Measurements from ENCODE around the gene MCTP1.
"Not testable (repeated sequence)": the region's sequence is repeated elsewhere in the genome, so short reads cannot be mapped to it uniquely, and the experiment has no call there.

Gene MCTP1

DNA sequence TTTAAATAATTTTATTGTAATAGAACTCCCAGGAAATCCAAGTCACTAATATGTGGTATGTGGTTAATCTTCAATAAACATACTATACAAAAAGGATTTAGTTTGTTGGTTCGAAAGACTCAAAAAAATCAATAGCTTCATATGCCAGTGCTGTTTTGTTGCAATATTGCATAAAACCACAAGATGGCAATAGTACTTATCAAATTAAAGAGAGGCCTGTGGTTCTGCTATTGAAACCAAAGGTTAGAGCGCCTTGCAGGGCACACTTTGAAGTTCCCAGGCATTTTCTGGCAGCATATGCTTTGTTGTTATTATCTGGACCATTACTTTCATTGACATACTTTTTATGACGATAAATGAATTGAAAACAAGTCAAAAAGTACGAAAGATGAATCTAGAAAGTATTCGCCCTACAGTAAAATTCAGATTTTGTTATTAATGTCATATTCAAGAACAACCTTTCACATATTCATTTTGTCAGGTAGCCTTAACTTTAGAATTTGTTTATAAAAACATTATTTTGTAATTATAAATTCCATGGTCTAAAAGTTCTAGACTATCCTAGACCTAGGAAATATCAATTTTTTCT is 316.3 kb downstream of the MCTP1 start:
- DNase-seq = peak; percentile 4
- ATAC-seq (replicated peaks) = peak; percentile 82 to 83
- Mint-ChIP-seq H3K4me1 (no peaks in the 10 kb centered on the region), H3K36me3 (peaks cover 0 to 2% of the 10 kb centered on the region in 2 donors), H3K27me3 (no peaks in the 10 kb centered on the region), H3K4me3 (no peak overlapping the region), H3K9me3 (peaks cover 2 to 4% of the 10 kb centered on the region in 2 donors), H3K27ac (no peak overlapping the region)

DNA sequence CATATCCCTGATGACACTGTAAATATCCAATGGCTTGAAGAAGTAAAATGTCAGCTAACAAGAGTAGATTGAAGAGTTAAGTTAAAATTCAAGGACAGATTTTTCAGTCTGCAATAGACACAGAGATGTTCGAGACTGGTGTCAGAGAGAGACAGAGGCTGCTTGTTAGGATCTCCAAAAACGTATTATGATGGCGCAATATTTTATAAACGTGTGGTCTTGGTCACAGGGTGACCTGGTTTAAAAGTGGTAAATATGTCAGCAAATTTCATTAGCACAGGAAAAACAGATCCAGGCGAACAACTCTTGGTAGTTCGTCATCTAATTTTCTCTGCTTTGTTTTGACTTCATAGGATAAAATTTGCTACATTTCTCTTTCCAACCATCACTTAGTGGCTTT is 317.4 kb downstream of the MCTP1 start:
- H3K27me3 Mint-ChIP-seq = no peaks in the 10 kb centered on the region
- no peak overlapping the region for H3K27ac Mint-ChIP-seq
- peaks cover 2 to 4% of the 10 kb centered on the region in 2 donors for H3K9me3 Mint-ChIP-seq
- H3K4me1 Mint-ChIP-seq = no peaks in the 10 kb centered on the region
- H3K36me3 Mint-ChIP-seq = peaks cover 0 to 2% of the 10 kb centered on the region in 2 donors
- no peak overlapping the region for H3K4me3 Mint-ChIP-seq
- DNase-seq = no peak
- no peak for ATAC-seq (replicated peaks)

DNA sequence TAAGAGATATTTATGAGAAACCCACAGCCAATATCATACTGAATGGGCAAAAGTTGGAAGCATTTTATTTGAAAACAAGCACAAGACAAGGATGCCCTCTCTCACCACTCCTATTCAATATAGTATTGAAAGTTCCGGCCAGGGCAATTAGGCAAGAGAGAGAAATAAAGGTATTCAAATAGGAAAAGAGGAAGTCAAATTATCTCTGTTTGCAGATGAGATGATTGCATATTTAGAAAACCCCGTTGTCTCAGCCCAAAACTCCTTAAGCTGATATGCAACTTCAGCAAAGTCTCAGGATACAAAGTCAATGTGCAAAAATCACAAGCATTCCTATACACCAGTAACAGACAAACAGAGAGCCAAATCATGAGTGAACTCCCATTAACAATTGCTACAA is 325.6 kb downstream of the MCTP1 start:
- DNase-seq, H3K36me3 Mint-ChIP-seq: not testable (repeated sequence)

DNA sequence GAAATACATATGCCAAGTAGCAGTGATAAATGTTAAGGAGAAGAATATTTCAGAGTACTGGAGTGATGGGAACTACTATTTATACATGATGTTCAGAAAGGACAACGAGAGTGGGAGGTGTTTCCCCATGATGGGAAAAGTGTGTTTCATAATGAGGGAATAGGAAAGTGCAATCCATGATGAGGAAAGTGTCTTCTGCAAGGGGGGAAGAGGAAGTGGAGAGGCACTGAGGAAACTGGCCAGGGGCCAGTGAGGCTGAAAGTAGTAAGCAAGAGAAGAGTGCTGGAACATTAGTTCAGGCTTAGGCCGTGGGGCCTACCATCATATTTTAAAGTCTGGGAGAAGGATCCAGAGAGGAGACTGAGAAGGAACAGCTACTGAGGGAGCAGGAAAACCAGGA is 339.2 kb downstream of the MCTP1 start:
- Mint-ChIP-seq H3K36me3 (no peaks in the 10 kb centered on the region), H3K4me3 (no peak overlapping the region)
- no peak for ATAC-seq (replicated peaks)

More for the DNA sequence above, 325.6 kb downstream of the MCTP1 start:
- H3K27me3 Mint-ChIP-seq; H3K4me1 Mint-ChIP-seq; H3K4me3 Mint-ChIP-seq; H3K27ac Mint-ChIP-seq; ATAC-seq (replicated peaks): not testable (repeated sequence)
- H3K9me3 Mint-ChIP-seq = peaks cover 18 to 22% of the 10 kb centered on the region in 2 donors

DNA sequence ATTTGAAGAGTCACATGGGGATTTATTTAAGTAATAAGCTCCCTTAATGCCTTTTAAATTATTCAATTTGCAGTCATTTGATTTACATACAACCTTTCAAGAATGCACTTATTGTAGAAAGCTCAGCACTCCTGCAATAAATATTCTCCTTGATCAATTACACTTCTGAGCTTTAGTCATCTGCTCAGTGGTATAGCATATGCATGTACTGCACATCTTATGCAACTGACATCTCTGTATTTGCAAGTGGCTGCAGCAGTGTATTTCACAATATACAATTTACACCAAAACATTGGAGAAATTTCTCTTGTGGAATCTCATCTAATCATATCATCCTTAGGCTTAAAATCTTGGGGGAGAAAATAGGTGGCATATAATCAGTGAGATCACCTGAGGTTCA is 340.7 kb downstream of the MCTP1 start:
- Mint-ChIP-seq H3K27ac (no peak overlapping the region), H3K4me3 (no peak overlapping the region), H3K4me1 (no peaks in the 10 kb centered on the region), H3K36me3 (no peaks in the 10 kb centered on the region), H3K27me3 (no peaks in the 10 kb centered on the region), H3K9me3 (no peaks in the 10 kb centered on the region)
- no peak for DNase-seq
- no peak for ATAC-seq (replicated peaks)

More for the DNA sequence above, 339.2 kb downstream of the MCTP1 start:
- Mint-ChIP-seq H3K9me3 (no peaks in the 10 kb centered on the region), H3K27ac (no peak overlapping the region), H3K27me3 (no peaks in the 10 kb centered on the region), H3K4me1 (no peaks in the 10 kb centered on the region)
- DNase-seq = no peak

DNA sequence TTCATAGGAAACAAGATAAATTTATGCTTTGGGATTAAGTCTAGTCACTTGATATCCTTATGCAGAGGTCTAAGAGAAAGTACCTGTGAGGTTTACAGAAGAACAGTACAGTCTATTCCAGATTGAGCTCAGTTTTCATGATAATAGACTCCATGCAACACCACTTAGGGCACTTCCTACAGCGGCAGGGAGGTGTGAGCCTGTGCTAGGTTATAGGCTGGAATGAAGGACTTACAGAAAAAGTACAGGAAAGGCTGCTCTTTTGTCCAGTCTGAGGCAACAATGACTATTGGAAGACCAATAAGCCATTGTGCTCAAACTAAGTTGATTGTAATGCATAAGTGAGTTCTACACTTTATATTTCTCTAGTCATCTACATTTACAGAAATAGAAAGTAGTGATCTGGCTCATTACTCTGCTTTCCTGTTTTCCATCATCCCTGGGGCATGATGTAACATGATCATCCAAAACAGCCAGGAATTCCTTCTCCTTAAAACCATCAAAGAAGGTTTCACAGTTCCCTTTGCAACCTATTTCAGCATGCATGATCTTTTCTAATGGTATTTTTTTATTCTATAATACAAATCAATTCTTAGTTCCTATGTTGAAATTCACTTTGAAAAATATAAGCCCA is 343.7 kb downstream of the MCTP1 start:
- Mint-ChIP-seq H3K4me1 (no peaks in the 10 kb centered on the region), H3K27me3 (no peaks in the 10 kb centered on the region), H3K36me3 (no peaks in the 10 kb centered on the region), H3K9me3 (no peaks in the 10 kb centered on the region), H3K27ac (no peak overlapping the region), H3K4me3 (no peak overlapping the region)
- no peak for ATAC-seq (replicated peaks)
- DNase-seq = no peak

DNA sequence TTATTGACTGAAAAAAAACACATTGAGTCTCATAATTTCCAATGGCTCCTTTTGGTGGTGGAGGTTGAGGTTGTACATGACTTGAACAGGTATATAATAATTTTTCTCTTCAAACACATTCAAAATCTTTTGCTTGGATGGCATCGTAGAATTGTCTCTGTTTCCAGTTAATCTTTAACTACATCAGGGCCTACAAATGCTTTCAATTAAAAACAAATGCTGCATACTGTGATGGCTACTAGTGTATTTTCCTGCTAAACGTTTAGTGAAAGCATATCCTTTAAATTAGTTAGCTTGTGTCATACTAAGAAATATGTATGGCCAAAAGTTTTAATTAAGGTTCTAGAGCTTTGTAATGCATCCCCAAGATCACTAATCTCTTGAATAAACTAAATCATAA is 352.6 kb downstream of the MCTP1 start:
- Mint-ChIP-seq H3K4me3 (no peak overlapping the region), H3K9me3 (no peaks in the 10 kb centered on the region), H3K4me1 (no peaks in the 10 kb centered on the region), H3K27me3 (no peaks in the 10 kb centered on the region), H3K27ac (no peak overlapping the region), H3K36me3 (no peaks in the 10 kb centered on the region)
- no peak for ATAC-seq (replicated peaks)
- no peak for DNase-seq

- DNase-seq (no peak), ATAC-seq (replicated peaks) (no peak)
- no peaks in the 10 kb centered on the region for H3K9me3 Mint-ChIP-seq
- no peak overlapping the region for H3K27ac Mint-ChIP-seq
- no peaks in the 10 kb centered on the region for H3K36me3 Mint-ChIP-seq
- H3K4me3 Mint-ChIP-seq = no peak overlapping the region
- no peaks in the 10 kb centered on the region for H3K27me3 Mint-ChIP-seq
- H3K4me1 Mint-ChIP-seq = no peaks in the 10 kb centered on the region
These were observed 356.0 kb downstream of the MCTP1 start for GRCh38 chr5:94928891-94929290.

DNA sequence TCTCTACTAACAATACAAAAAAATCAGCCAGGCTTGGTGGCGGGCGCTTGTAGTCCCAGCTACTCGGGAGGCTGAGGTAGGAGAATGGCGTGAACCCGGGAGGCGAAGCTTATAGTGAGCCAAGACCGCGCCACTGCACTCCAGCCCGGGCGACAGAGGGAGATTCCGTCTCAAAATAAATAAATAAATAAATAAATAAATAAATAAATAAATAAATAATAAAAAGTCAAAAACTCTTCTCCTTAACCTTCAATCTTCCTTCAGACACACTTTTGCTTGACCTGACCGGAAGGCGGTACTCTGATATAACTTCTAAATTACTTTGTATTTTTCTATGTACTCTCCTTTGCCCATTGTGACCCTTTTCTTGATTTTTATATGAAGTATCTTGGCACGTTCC is 364.3 kb downstream of the MCTP1 start:
- no peaks in the 10 kb centered on the region for H3K36me3 Mint-ChIP-seq
- H3K27ac Mint-ChIP-seq = no peak overlapping the region
- DNase-seq = no peak
- no peak for ATAC-seq (replicated peaks)
- no peak overlapping the region for H3K4me3 Mint-ChIP-seq
- H3K27me3 Mint-ChIP-seq = no peaks in the 10 kb centered on the region
- no peaks in the 10 kb centered on the region for H3K9me3 Mint-ChIP-seq
- no peaks in the 10 kb centered on the region for H3K4me1 Mint-ChIP-seq

DNA sequence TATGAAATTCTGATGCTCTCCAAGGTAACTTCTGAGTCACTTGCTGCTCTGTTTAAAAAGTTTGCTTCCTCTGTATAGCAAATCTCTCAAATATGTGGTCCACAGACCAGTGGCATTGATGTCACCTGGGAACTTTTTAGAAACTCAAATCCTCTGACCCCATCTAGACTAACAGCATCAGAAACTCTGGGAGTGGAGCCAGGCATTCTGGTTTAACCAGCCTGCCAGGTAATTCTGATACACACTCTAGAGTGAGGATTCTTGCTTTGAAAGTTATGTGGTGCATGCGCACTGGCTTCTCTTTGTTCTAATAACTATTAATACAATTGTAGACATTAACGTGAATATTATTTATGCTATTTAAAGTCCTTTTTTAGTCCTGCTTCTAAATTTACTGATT is 368.3 kb downstream of the MCTP1 start:
- H3K36me3 Mint-ChIP-seq = no peaks in the 10 kb centered on the region
- no peaks in the 10 kb centered on the region for H3K27me3 Mint-ChIP-seq

DNA sequence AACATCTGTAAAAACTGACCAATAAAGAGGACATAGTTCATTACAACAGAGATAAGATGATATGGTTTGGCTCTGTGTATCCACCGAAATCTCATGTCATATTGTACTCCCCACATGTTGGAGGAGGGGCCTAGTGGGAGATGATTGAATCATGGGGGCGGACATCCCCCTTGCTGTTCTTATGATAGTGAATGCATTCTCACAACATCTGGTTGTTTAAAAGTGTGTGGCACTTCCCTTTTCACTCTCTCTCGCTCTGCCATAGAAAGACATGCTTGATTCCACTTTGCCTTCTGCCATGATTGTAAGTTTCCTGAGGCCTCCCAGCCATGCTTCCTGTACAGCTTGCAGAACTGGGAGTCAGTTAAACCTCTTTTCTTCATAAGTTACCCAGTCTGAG is 373.6 kb downstream of the MCTP1 start:
- no peak overlapping the region for H3K27ac Mint-ChIP-seq
- no peak for ATAC-seq (replicated peaks)
- DNase-seq = no peak
- H3K36me3 Mint-ChIP-seq = no peaks in the 10 kb centered on the region
- no peaks in the 10 kb centered on the region for H3K27me3 Mint-ChIP-seq
- H3K4me3 Mint-ChIP-seq = no peak overlapping the region
- H3K9me3 Mint-ChIP-seq = no peaks in the 10 kb centered on the region
- no peaks in the 10 kb centered on the region for H3K4me1 Mint-ChIP-seq

More for the DNA sequence above, 368.3 kb downstream of the MCTP1 start:
- Mint-ChIP-seq H3K4me1 (no peaks in the 10 kb centered on the region), H3K27ac (no peak overlapping the region), H3K9me3 (no peaks in the 10 kb centered on the region), H3K4me3 (no peak overlapping the region)
- DNase-seq (no peak), ATAC-seq (replicated peaks) (no peak)

DNA sequence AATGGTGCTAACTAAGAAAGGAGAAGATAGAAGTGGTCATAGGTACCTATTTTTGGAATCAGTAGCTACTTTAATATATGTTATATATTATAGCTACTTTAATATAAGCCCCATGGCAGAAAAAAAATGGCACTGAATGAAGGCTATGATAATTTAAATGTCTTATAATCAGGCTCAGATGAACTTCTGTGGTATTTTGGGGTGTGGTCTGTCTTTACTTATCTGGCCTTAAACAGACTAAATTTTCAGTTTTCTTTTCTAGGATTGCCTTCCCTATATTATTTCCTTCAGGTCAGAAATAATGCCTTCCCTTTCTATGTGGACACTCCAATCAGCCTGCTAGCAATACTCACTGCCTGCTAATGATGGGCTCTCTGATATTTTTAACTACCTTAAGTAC is 374.2 kb downstream of the MCTP1 start:
- Mint-ChIP-seq H3K27me3 (no peaks in the 10 kb centered on the region), H3K27ac (no peak overlapping the region), H3K4me3 (no peak overlapping the region), H3K36me3 (no peaks in the 10 kb centered on the region), H3K4me1 (no peaks in the 10 kb centered on the region), H3K9me3 (no peaks in the 10 kb centered on the region)
- ATAC-seq (replicated peaks) (no peak), DNase-seq (no peak)

GRCh38 chr5:94908889-94909480 is 375.9 kb downstream of the MCTP1 start:
- ATAC-seq (replicated peaks) = peak in 1 of 2 donors; percentile 52

GRCh38 chr5:94906750-94907149 is 378.1 kb downstream of the MCTP1 start:
- Mint-ChIP-seq H3K4me3 (no peak overlapping the region), H3K27me3 (no peaks in the 10 kb centered on the region), H3K36me3 (no peaks in the 10 kb centered on the region), H3K9me3 (no peaks in the 10 kb centered on the region), H3K27ac (no peak overlapping the region), H3K4me1 (no peaks in the 10 kb centered on the region)
- ATAC-seq (replicated peaks) = no peak
- DNase-seq = no peak

More at GRCh38 chr5:94908889-94909480, 375.9 kb downstream of the MCTP1 start:
- H3K27ac Mint-ChIP-seq = no peak overlapping the region
- DNase-seq = no peak
- H3K27me3 Mint-ChIP-seq = no peaks in the 10 kb centered on the region
- no peaks in the 10 kb centered on the region for H3K36me3 Mint-ChIP-seq
- no peaks in the 10 kb centered on the region for H3K4me1 Mint-ChIP-seq
- no peak overlapping the region for H3K4me3 Mint-ChIP-seq
- H3K9me3 Mint-ChIP-seq = no peaks in the 10 kb centered on the region

DNA sequence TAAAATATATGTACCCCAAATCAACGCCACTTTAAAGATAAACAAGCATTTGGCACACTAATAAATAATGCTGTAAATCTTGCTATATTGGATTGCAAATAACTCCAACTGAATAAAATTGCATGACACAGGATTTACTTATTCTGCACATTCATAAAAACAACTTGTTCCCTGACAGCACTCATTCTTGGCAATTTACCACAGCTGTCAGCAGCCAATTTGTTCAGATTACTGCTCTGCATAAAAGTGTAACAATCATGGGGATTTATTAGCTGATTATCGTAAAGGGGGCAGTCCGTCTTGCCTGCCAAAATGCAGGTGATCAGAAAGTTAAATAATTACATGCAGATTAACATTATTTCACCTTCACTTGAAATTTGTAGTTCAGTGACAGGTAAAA is 381.2 kb downstream of the MCTP1 start:
- Mint-ChIP-seq H3K27me3 (no peaks in the 10 kb centered on the region), H3K4me3 (no peak overlapping the region), H3K9me3 (no peaks in the 10 kb centered on the region), H3K4me1 (no peaks in the 10 kb centered on the region), H3K36me3 (no peaks in the 10 kb centered on the region), H3K27ac (no peak overlapping the region)
- DNase-seq = no peak
- ATAC-seq (replicated peaks) = no peak
